Measurements from ENCODE around the gene VMP1. TPM values are rescaled to one million over a fixed set of nuclear protein-coding genes. Genes with fewer than 3 reads are reported as not detected.

VMP1 gene
- total and polyA plus RNA-seq, 2 of the 13 experiments (the other 11 are each of a cell fraction or from before 2014, with no cell fraction given): 186 to 271 TPM

DNA sequence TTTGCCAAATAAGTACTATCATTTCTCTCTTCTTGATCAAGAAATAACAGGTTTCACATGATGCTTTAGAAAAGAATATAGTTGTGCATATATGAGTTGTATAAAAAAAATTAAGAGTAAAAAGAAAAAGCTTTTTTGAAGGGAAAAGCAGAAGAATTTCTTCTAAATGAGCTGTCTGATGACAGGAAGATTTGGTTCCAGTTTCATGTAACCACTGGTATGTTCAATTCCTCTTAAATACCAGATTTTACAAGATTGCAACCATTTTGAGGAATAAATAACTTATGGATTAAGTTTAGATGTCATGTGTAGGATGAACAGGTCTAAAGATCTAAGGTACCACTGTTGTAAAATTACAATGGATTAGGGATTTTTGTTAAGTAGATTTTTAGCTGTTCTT lies 45.0 kb downstream of the VMP1 start:
- H3K4me1 ChIP-seq (ENCODE audit: insufficient read depth, low read length): peaks cover 72% of the 10 kb centered on the region
- H3K27me3 ChIP-seq (ENCODE audit: control insufficient read depth in 1 of 2, insufficient read depth in 2 of 2, low read length in 2 of 2): no peaks in the 10 kb centered on the region
- no peaks in the 10 kb centered on the region for H4K20me1 ChIP-seq (ENCODE audit: insufficient read depth, low read length)
- peaks cover 6% of the 10 kb centered on the region for H3K79me2 ChIP-seq (ENCODE audit: insufficient read depth, low read length)
- TF ChIP-seq ZNF432 (CRISPR knock-in tag; IDR thresholded peaks at IDR 0.05; ENCODE audit: borderline replicate concordance) (no peak), MBD4 (IDR thresholded peaks at IDR 0.05; ENCODE audit: borderline replicate concordance, low read length) (no peak), NR2C2 (CRISPR knock-in tag; IDR thresholded peaks at IDR 0.05; ENCODE audit: borderline replicate concordance) (no peak), NR1H2 (CRISPR knock-in tag; IDR thresholded peaks at IDR 0.05; ENCODE audit: borderline replicate concordance, low read depth) (no peak), U2AF1 (optimal IDR thresholded peaks at IDR 0.05; ENCODE audit: low read depth, low read length) (no peak), SPEN (CRISPR knock-in tag; IDR thresholded peaks at IDR 0.05; ENCODE audit: low read depth) (no peak), SMAD3 (CRISPR knock-in tag; IDR thresholded peaks at IDR 0.05) (no peak), ZNF780A (CRISPR knock-in tag; IDR thresholded peaks at IDR 0.05) (no peak), HOXA3 (CRISPR knock-in tag; IDR thresholded peaks at IDR 0.05) (no peak), ZNF501 (CRISPR knock-in tag; IDR thresholded peaks at IDR 0.05) (no peak), PHF20 (CRISPR knock-in tag; IDR thresholded peaks at IDR 0.05) (no peak), ZNF879 (CRISPR knock-in tag; IDR thresholded peaks at IDR 0.05) (no peak)
- TF ChIP-seq, protein P1, sequence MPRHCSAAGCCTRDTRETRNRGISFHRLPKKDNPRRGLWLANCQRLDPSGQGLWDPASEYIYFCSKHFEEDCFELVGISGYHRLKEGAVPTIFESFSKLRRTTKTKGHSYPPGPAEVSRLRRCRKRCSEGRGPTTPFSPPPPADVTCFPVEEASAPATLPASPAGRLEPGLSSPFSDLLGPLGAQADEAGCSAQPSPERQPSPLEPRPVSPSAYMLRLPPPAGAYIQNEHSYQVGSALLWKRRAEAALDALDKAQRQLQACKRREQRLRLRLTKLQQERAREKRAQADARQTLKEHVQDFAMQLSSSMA (CRISPR knock-in tag; IDR thresholded peaks at IDR 0.05): no peak
- TF ChIP-seq, protein P2, sequence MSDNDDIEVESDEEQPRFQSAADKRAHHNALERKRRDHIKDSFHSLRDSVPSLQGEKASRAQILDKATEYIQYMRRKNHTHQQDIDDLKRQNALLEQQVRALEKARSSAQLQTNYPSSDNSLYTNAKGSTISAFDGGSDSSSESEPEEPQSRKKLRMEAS (IDR thresholded peaks at IDR 0.05): no peak
- TF ChIP-seq, protein P3, sequence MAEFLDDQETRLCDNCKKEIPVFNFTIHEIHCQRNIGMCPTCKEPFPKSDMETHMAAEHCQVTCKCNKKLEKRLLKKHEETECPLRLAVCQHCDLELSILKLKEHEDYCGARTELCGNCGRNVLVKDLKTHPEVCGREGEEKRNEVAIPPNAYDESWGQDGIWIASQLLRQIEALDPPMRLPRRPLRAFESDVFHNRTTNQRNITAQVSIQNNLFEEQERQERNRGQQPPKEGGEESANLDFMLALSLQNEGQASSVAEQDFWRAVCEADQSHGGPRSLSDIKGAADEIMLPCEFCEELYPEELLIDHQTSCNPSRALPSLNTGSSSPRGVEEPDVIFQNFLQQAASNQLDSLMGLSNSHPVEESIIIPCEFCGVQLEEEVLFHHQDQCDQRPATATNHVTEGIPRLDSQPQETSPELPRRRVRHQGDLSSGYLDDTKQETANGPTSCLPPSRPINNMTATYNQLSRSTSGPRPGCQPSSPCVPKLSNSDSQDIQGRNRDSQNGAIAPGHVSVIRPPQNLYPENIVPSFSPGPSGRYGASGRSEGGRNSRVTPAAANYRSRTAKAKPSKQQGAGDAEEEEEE (CRISPR knock-in tag; IDR thresholded peaks at IDR 0.05; ENCODE audit: borderline replicate concordance): no peak
- TF ChIP-seq, protein P4, sequence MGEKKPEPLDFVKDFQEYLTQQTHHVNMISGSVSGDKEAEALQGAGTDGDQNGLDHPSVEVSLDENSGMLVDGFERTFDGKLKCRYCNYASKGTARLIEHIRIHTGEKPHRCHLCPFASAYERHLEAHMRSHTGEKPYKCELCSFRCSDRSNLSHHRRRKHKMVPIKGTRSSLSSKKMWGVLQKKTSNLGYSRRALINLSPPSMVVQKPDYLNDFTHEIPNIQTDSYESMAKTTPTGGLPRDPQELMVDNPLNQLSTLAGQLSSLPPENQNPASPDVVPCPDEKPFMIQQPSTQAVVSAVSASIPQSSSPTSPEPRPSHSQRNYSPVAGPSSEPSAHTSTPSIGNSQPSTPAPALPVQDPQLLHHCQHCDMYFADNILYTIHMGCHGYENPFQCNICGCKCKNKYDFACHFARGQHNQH (CRISPR knock-in tag; IDR thresholded peaks at IDR 0.05): no peak
- TF ChIP-seq, protein P5, sequence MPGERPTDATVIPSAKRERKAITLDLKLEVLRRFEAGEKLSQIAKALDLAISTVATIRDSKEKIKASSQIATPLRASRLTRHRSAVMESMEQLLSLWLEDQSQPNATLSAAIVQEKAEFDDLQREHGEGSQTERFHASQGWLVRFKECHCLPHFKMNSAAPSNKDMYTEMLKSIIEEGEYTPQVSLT (CRISPR knock-in tag; IDR thresholded peaks at IDR 0.05; ENCODE audit: borderline replicate concordance, low read depth): no peak
- H3K9me3 ChIP-seq (ENCODE audit: low read length): no peaks in the 10 kb centered on the region
- DNase-seq (ENCODE audit: low spot score): no peak
- ChIA-PET CTCF (ENCODE audit: low intra/inter-chr PET ratio, low total read pairs) (interaction anchor here (2.5 to 4.0 kb wide), 3 partner anchors 86 to 107 kb away, joined by 15 to 30 read pairs (median 24); no protein-coding TSS in a partner anchor), POLR2A (interaction anchor here (6.1 to 6.8 kb wide), 2 partner anchors 34 to 91 kb away, joined by 124 to 400 read pairs; no protein-coding TSS in a partner anchor)
- no peak overlapping the region for H3K9ac ChIP-seq (ENCODE audit: insufficient read depth, low read depth, low read length)
- no peak for ATAC-seq
- peaks cover 0 to 5% of the 10 kb centered on the region in 2 experiments; a peak in 1 of 5 replicates for H3K36me3 ChIP-seq (replicated peaks in 1 of 2; ENCODE audit: control insufficient read depth in 1 of 2, insufficient read depth in 2 of 2, low read length in 2 of 2)
- in situ Hi-C loops (cut with HindIII; ENCODE audit: extremely low pct_ligation_motif_present, low pct_unique_long_range_greater_than_20kb): no loop called here
- intact Hi-C loops (cut with micrococcal nuclease; ENCODE audit: unreplicated experiment): loop anchor here (5.0 kb wide), 1 partner anchor 285 kb away; no protein-coding TSS in a partner anchor
- H3K27ac ChIP-seq (ENCODE audit: extremely low read length, insufficient read depth, low read length): peak overlapping the region; percentile 34
- no peak overlapping the region for H2AFZ ChIP-seq (ENCODE audit: low read length)
- no peak for FAIRE-seq
- H3K4me2 ChIP-seq (ENCODE audit: low read depth, low read length): no peak overlapping the region
- H3K4me3 ChIP-seq (replicated peaks in 1 of 3; ENCODE audit: insufficient read depth in 1 of 3, low read depth in 2 of 3, low read length in 3 of 3): no peak overlapping the region
- no TSS peak for BruUV-seq (replicated peaks)
